HG03060 (cell line): Measurements from ENCODE around the gene GAPVD1.

Source experiments
- ATAC-seq: cut with Tn5 transposase; IDR thresholded peaks from one replicate; pipeline ENCODE4 v1.9.1; 2021; ENCODE audit warnings: low read depth, moderate number of reproducible peaks; ENCODE audit not compliant: unreplicated experiment

GAPVD1 gene

GRCh38 chr9:125400725-125401716 lies 139.4 kb downstream of the GAPVD1 start:
- no peak for ATAC-seq

GRCh38 chr9:125404733-125405132 lies 143.1 kb downstream of the GAPVD1 start:
- ATAC-seq = no peak

DNA sequence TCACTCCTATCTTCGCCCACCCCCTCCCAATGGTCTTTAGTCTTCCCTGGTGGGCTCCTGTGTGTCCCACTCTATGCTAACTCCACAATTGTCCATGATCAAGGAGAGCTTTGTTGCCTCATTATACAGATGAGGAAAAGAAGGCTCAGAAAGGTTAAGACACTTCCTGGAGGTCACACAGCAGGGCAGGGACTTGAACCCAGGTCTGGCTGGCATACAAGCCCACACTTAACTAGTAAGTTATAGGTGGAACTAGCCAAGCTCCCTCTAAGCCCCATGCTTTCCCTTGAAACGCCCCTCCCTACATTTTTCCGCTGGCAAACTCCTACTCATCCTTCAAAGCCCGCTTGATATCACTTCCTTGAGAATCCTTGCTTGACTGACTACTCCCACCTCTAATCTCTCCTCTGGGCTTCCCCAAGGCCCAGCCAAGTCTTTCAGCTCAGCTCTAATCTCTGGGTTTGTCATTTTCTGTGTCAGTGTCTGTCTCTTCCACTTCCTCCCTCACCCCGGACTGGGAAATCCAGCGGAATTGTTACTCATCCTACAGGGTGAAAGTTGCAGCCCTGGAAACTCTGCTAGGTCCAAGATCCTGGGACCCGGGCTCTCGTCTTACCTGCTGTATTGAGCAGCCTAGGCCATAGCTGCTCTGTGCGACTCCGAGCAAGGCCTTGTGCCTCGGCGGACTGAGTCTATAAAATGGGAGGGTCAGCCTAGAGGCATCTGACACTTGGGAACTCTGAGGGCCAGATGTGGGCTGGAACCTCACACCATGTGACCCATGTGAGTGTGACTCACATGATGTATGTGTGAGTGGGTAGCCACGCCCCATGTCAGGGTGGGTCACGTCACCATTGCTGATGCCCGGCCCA lies 144.5 kb downstream of the GAPVD1 start:
- ATAC-seq = no peak

GRCh38 chr9:125406810-125407087 lies 145.1 kb downstream of the GAPVD1 start:
- ATAC-seq = no peak

DNA sequence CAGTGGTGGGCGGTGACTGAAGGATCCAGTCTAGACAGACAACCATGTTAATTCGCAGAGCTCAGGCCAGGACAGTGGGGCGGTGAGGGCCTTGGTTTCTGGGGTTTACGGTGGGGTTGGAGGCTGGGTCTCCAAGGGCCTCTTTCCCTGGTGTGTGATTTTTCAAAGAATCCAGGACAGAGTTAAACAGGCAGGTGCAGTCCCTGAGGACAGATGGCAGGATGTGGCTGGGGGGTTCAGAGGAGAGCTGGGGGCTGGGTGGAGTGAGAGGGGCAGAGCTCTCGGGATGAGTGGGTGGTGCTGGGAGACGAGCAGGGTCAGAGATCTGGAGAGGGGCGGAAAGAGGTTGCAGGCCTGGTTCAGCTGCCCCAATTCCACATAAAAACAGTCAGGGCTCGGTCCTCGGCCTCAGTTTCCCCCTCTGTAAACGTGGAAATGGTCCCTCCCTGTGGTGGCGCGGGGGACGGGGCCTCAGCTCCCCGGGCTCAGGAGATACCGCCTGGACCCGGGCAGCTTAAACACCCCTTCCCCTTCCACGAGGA lies 145.9 kb downstream of the GAPVD1 start:
- ATAC-seq = no peak

DNA sequence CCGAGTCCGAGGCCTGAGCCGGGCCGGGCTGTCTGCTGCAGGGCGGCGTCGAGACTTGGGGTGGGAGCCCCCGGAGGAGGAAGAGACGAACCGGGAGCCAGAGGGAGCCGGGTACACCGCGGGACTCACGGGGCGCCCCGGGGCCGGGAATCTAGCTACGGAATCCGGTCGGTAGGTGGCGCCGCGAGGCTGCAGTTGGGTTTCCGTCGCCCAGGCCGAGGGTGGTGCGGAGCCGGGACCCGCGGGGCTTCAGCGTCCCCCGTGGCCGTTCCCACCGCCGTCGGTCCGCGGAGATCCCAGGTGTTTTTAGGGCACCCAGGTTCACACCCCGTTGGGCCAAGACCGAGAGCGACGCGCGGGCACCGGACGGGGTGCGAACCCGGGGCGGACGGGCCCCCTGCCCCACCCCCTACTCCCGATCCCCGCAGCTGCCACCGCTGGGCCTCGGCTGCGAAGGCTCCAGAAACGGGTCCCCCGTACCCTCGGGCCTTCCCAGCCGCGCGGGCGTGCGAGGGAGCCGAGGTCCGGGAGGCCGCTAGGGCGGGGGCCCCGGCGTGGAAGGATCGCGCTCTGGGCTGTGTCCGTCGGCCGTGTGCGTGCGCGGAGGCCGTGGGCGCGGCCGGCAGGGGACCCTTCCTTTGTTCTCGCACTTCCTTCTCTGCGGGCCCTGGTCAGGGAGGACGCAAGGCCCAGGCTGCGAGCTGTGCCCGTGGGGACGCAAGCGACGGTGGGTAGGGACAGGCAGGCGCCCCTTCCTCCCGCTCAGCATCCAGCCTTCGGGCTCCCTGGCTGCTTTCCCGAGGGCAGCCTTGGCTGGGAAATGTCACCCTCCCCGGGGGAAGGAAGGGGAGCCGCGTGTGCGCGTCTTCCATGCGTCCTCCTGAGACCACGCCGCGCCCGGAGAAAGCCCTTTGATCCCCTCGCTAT lies 146.6 kb downstream of the GAPVD1 start:
- ATAC-seq = no peak

GRCh38 chr9:125409217-125409636 lies 147.6 kb downstream of the GAPVD1 start:
- no peak for ATAC-seq

DNA sequence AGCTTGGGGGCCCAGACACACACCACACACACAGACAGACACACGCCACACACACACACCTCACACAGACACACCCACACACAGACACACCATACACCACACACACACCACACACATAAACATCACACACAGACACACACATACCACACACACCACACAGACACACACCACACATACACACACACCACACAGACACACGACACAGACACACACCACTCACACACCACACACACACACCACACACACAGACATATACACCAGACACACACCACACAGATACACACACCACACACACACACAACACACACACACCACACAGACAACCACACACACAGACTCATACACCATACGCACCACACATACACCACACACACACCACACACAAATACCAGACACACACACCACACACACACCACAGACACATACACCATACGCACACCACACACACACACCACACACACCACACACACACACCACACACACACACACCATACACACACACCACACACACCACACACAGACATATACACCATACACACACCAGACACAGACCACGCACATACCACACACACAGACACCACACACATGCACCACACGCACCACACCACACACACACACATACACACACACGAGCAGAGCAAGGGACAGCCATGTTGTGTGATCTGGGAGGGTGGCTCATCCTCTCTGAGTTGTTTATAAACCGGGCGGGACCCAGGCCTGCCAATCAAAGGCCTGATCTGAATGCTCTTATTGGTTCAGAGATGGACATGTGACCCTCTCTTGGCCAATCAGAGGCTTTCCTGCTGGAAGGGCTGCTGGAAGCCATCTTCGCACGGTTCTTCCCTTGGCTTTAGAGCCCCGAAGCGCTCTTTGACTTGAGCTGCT lies 148.3 kb downstream of the GAPVD1 start:
- ATAC-seq = no peak

GRCh38 chr9:125410522-125410894 lies 148.9 kb downstream of the GAPVD1 start:
- ATAC-seq = no peak

- no peak for ATAC-seq
Observed at GRCh38 chr9:125411171-125411756, 149.6 kb downstream of the GAPVD1 start.

DNA sequence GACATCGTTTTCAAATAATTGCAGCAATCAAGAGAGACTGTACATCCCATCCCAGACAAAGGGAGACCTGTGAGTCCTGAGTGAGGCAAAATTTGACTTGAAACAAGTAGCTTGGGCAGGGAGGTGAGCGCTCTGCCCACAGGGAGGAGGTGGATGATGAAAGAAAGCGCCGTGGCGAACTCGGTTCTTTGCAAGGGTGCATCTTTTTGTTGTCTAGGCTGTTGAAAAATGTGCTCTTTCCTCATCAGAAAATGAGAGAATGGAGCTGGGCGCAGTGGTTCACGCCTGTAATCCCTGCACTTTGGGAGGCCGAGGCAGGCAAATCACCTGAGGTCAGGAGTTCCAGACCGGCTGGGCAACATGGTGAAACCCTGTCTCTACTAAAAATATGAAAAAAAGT lies 150.5 kb downstream of the GAPVD1 start:
- no peak for ATAC-seq

DNA sequence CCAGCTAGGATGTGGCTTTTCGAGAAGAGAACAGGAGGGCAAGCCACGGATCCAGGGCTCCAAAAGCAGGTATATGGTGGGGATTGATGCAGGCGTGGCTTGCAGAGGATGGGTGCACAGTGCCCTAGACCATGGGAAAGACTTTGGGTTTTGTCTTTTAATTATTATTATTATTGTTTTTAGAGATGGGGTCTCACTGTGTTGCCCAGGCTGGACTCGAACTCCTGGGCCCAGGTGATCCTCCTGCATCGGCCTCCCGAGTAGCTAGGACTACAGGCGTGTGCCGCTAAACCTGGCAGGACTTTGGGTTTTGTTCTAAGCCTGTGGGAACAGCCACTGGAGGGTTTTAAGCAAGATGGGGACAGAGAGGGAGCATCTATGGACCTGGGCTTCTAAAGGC lies 152.0 kb downstream of the GAPVD1 start:
- no peak for ATAC-seq

GRCh38 chr9:125415583-125416460 lies 154.2 kb downstream of the GAPVD1 start:
- ATAC-seq = no peak

GRCh38 chr9:125416517-125416916 lies 154.9 kb downstream of the GAPVD1 start:
- no peak for ATAC-seq
